HepG2 (cell line): Measurements from ENCODE around the gene DCDC1. TPM values are rescaled to one million over a fixed set of nuclear protein-coding genes. Genes with fewer than 3 reads are reported as not detected.

Source experiments
- ATAC-seq: fragments of 200-7000 bp; cut with Tn5 transposase; 3 replicates; pipeline ENCODE4 v1.9.1; 2020; ENCODE audit warnings: mild to moderate bottlenecking, moderate library complexity
- BruUV-seq: library from RNA; stranded (reverse); fragments of 400-500 nt; replicated peaks from 2 replicates; lab custom pipeline; 2021; lab: Mats Ljungman, UMichigan
- CTCF ChIA-PET: fragments of 300-600 bp; formaldehyde crosslinking; extraction: SDS; loops from one replicate; lab custom pipeline; 2021; ENCODE audit warnings: low total read pairs, inconsistent platforms, low intra/inter-chr PET ratio; lab: Yijun Ruan, JAX
- POLR2A ChIA-PET: fragments of 350-600 bp; sonication (Branson Sonifier 250); formaldehyde crosslinking; loops from one replicate; lab custom pipeline; 2020; ENCODE audit warnings: antibody characterized with exemption, inconsistent platforms; lab: Yijun Ruan, JAX
- DNase-seq: peaks from one replicate; pipeline ENCODE4 v3.0.0-alpha.2; 2015; ENCODE audit warnings: low spot score
- FAIRE-seq: peaks from 3 replicates; lab custom pipeline; 2011; peaks lifted over from hg19 to GRCh38; lab: Jason Lieb, UNC
- H2AFZ ChIP-seq: one replicate; pipeline ENCODE4 v1.6.1; 2011; ENCODE audit warnings: low read length, inconsistent platforms
- H3K27ac ChIP-seq: fragments of 300-600 bp; 3 replicates; pipeline ENCODE4 v1.8.0; 2011; ENCODE audit warnings: mixed run types, mild to moderate bottlenecking, mixed read lengths, low read length, inconsistent platforms; ENCODE audit not compliant: insufficient read depth; ENCODE audit errors: extremely low read length
- H3K27me3 ChIP-seq, 2 experiments: fragments of 200-600 bp in 1 of 2; 2 replicates in 1 of 2; 3 replicates in 1 of 2; pipeline versions ENCODE4 v1.6.0 to v1.8.0; 2011; ENCODE audit warnings: low read length in 2 of 2, mild to moderate bottlenecking in 2 of 2, moderate library complexity in 2 of 2, inconsistent platforms in 1 of 2; ENCODE audit not compliant: insufficient read depth in 2 of 2, control insufficient read depth in 1 of 2
- H3K36me3 ChIP-seq, 2 experiments: fragments of 200-600 bp in 1 of 2; replicated peaks in 1 of 2; 2 replicates in 1 of 2; 3 replicates in 1 of 2; pipeline versions ENCODE4 v1.5.1 to v1.8.0; 2011; ENCODE audit warnings: low read length in 2 of 2, inconsistent platforms in 1 of 2; ENCODE audit not compliant: insufficient read depth in 2 of 2, control insufficient read depth in 1 of 2
- H3K4me1 ChIP-seq: 2 replicates; pipeline ENCODE4 v1.5.1; 2012; ENCODE audit warnings: low read length, inconsistent platforms; ENCODE audit not compliant: insufficient read depth
- H3K4me2 ChIP-seq: 2 replicates; pipeline ENCODE4 v1.6.0; 2011; ENCODE audit warnings: low read depth, low read length, inconsistent platforms
- H3K4me3 ChIP-seq, 3 experiments: fragments of 200-600 bp in 1 of 3; sonication (generic), shearing (Covaris generic) in 1 of 3; replicated peaks in 1 of 3; 2 replicates each; pipeline ENCODE4 v1.5.1; 2011 to 2016; ENCODE audit warnings: low read length in 3 of 3, inconsistent platforms in 2 of 3, low read depth in 2 of 3, mild to moderate bottlenecking in 2 of 3, control low read depth in 1 of 3, mixed read lengths in 1 of 3; ENCODE audit not compliant: insufficient read depth in 1 of 3
- H3K79me2 ChIP-seq: one replicate; pipeline ENCODE4 v1.6.1; 2011; ENCODE audit warnings: low read length, inconsistent platforms; ENCODE audit not compliant: insufficient read depth
- H3K9ac ChIP-seq: 2 replicates; pipeline ENCODE4 v1.6.0; 2011; ENCODE audit warnings: mild to moderate bottlenecking, low read depth, low read length, inconsistent platforms; ENCODE audit not compliant: insufficient read depth
- H3K9me3 ChIP-seq: 2 replicates; pipeline ENCODE4 v1.5.1; 2012; ENCODE audit warnings: mild to moderate bottlenecking, low read length
- H4K20me1 ChIP-seq: 2 replicates; pipeline ENCODE4 v1.6.0; 2011; ENCODE audit warnings: inconsistent platforms, mild to moderate bottlenecking, low read length, moderate library complexity; ENCODE audit not compliant: insufficient read depth
- ATF1 ChIP-seq: IDR thresholded peaks from 2 replicates; pipeline ENCODE4 v1.6.1; 2016; ENCODE audit warnings: mild to moderate bottlenecking, control low read depth
- EP300 ChIP-seq, 3 experiments: sonication (generic) in 1 of 3; formaldehyde crosslinking in 1 of 3; IDR thresholded peaks; 2 replicates each; pipeline versions ENCODE4 v1.5.1 to v1.6.1; 2011 to 2020; ENCODE audit warnings: low read depth in 2 of 3, low read length in 2 of 3, borderline replicate concordance in 1 of 3, improper control_type of control experiment in 1 of 3, mild to moderate bottlenecking in 1 of 3, missing genetic modification reagents in 1 of 3, moderate library complexity in 1 of 3
- ETV5 ChIP-seq: IDR thresholded peaks from 2 replicates; pipeline ENCODE4 v1.6.1; 2018; ENCODE audit warnings: missing biosample characterization, missing genetic modification reagents, inconsistent platforms, borderline replicate concordance
- FOXO4 ChIP-seq: sonication (generic); formaldehyde crosslinking; conservative IDR thresholded peaks from 2 replicates; pipeline ENCODE4 v1.8.1; 2023; ENCODE audit warnings: missing genetic modification reagents
- NFIC ChIP-seq: IDR thresholded peaks from 2 replicates; pipeline ENCODE4 v1.6.1; 2012; ENCODE audit warnings: mild to moderate bottlenecking, low read length, inconsistent platforms
- RARA ChIP-seq: IDR thresholded peaks from 2 replicates; pipeline ENCODE4 v1.6.1; 2016; ENCODE audit warnings: missing genetic modification reagents, missing compliant biosample characterization
- REL ChIP-seq: sonication (generic); formaldehyde crosslinking; conservative IDR thresholded peaks from 2 replicates; pipeline ENCODE4 v1.8.0; 2022; ENCODE audit warnings: mild to moderate bottlenecking, missing genetic modification reagents, moderate library complexity
- ZNF407 ChIP-seq: sonication (generic); formaldehyde crosslinking; IDR thresholded peaks from one replicate; pipeline ENCODE4 v1.5.1; 2020; ENCODE audit warnings: mild to moderate bottlenecking, missing genetic modification reagents; ENCODE audit errors: not compliant biosample characterization
- ZNF7 ChIP-seq: IDR thresholded peaks from 2 replicates; pipeline ENCODE4 v1.6.1; 2016; ENCODE audit warnings: missing biosample characterization, missing genetic modification reagents
- ZNF746 ChIP-seq: sonication (generic); formaldehyde crosslinking; IDR thresholded peaks from 2 replicates; pipeline ENCODE4 v1.8.0; 2022; ENCODE audit warnings: mild to moderate bottlenecking, missing genetic modification reagents
- ZNF816 ChIP-seq: sonication (generic); formaldehyde crosslinking; IDR thresholded peaks from 2 replicates; pipeline ENCODE4 v1.8.0; 2022; ENCODE audit warnings: missing genetic modification reagents, mild to moderate bottlenecking, borderline replicate concordance
- ZSCAN20 ChIP-seq: sonication (generic); formaldehyde crosslinking; IDR thresholded peaks from 2 replicates; pipeline ENCODE4 v1.4.0; 2020; ENCODE audit warnings: missing genetic modification reagents, mild to moderate bottlenecking, borderline replicate concordance
- ZSCAN5A ChIP-seq: sonication (generic); formaldehyde crosslinking; IDR thresholded peaks from 2 replicates; pipeline ENCODE4 v1.8.0; 2022; ENCODE audit warnings: mild to moderate bottlenecking, missing genetic modification reagents, borderline replicate concordance
- in situ Hi-C: cut with HindIII; loops from 2 replicates; pipeline ENCODE4 v1.10.0; 2017; ENCODE audit warnings: low pct_unique_long_range_greater_than_20kb; ENCODE audit not compliant: extremely low pct_ligation_motif_present
- intact Hi-C: fragments of 100-400 bp; cut with micrococcal nuclease; formaldehyde crosslinking; loops from one replicate; pipeline ENCODE4 v1.10.0; 2022; ENCODE audit not compliant: unreplicated experiment
- polyA plus RNA-seq, 8 experiments: library from polyadenylated mRNA; depleted of rRNA in 3 of 8; stranded (reverse) in 7 of 8; unstranded in 1 of 8; fragments of >200 nt; fragmentation: Illumina TruSeq in 4 of 8; extraction: Trizol in 4 of 8; gene quantifications; 2 replicates each; pipeline versions ENCODE4 v1.2.1 to v1.2.3, GENCODE V29; 2011 to 2016; ENCODE audit warnings: low read depth in 4 of 8, missing spikeins in 1 of 8, mixed read lengths in 1 of 8; ENCODE audit not compliant: insufficient read depth in 1 of 8
- total RNA-seq, 5 experiments: library from RNA; depleted of rRNA; stranded (reverse); fragments of >200 nt; fragmentation: Illumina TruSeq; extraction: Trizol; gene quantifications; 2 replicates each; pipeline ENCODE4 v1.2.3, GENCODE V29; 2016; ENCODE audit warnings: low read depth in 1 of 5

DCDC1 gene
- total and polyA plus RNA-seq, 2 of the 13 experiments (the other 11 are each of a cell fraction or from before 2014, with no cell fraction given) = 0.12 to 0.27 TPM

- TF ChIP-seq EP300 (IDR thresholded peaks at IDR 0.05; ENCODE audit: low read depth in 2 of 2, low read length in 2 of 2) (no peak), EP300 (CRISPR knock-in tag; IDR thresholded peaks at IDR 0.05; ENCODE audit: borderline replicate concordance) (no peak), ZNF7 (no peak), ZNF816 (CRISPR knock-in tag) (no peak), ATF1 (CRISPR knock-in tag) (no peak), ZSCAN5A (CRISPR knock-in tag) (no peak), ZSCAN20 (CRISPR knock-in tag) (no peak), RARA (CRISPR knock-in tag) (no peak), ETV5 (CRISPR knock-in tag) (no peak), REL (no peak), FOXO4 (CRISPR knock-in tag) (no peak), ZNF746 (CRISPR knock-in tag) (no peak), NFIC (no peak)
These were observed 368.1 kb downstream of the DCDC1 start (continued) for GRCh38 chr11:31001427-31001826.

GRCh38 chr11:31000381-31000780, 369.2 kb downstream of the DCDC1 start:
- intact Hi-C loops (no loop called here), in situ Hi-C loops (no loop called here)
- Histone ChIP-seq H2AFZ (no peak overlapping the region), H3K9me3 (no peaks in the 10 kb centered on the region), H3K4me2 (no peak overlapping the region), H3K27ac (no peak overlapping the region), H3K79me2 (no peaks in the 10 kb centered on the region), H3K4me1 (no peaks in the 10 kb centered on the region), H3K27me3 (peaks cover 0 to 4% of the 10 kb centered on the region in 2 experiments; a peak in 1 of 5 replicates), H3K36me3 (no peaks in the 10 kb centered on the region), H4K20me1 (no peaks in the 10 kb centered on the region), H3K9ac (no peak overlapping the region), H3K4me3 (no peak overlapping the region)
- no TSS peak for BruUV-seq
- ChIA-PET CTCF (no interaction called here), POLR2A (no interaction called here)
- ATAC-seq (no peak), DNase-seq (no peak), FAIRE-seq (no peak)
- TF ChIP-seq ZNF407 (CRISPR knock-in tag) = no peak
